Progenitor cell of endocrine pancreas (in vitro differentiated cells): ENCODE data around the gene AQP5. TPM values are rescaled to one million over a fixed set of nuclear protein-coding genes. Genes with fewer than 3 reads are reported as not detected.

Source experiments
- DNase-seq: peaks from one replicate; pipeline ENCODE4 v3.0.0; 2021; ENCODE audit warnings: low spot score; ENCODE audit not compliant: unreplicated experiment
- H3K27ac Mint-ChIP-seq: 2 replicates; pipeline ENCODE4 v1.8.0; 2021; ENCODE audit warnings: mild to moderate bottlenecking, moderate library complexity, mixed read lengths
- H3K27me3 Mint-ChIP-seq: 2 replicates; pipeline ENCODE4 v1.8.0; 2021; ENCODE audit warnings: mixed read lengths
- H3K36me3 Mint-ChIP-seq: 2 replicates; pipeline ENCODE4 v1.8.0; 2022; ENCODE audit warnings: mixed read lengths; ENCODE audit not compliant: insufficient read depth
- H3K4me1 Mint-ChIP-seq: 2 replicates; pipeline ENCODE4 v1.8.0; 2021; ENCODE audit warnings: low read depth, mixed read lengths
- H3K4me3 Mint-ChIP-seq: 2 replicates; pipeline ENCODE4 v1.8.0; 2021; ENCODE audit warnings: low read depth, mild to moderate bottlenecking, moderate library complexity, mixed read lengths
- H3K9me3 Mint-ChIP-seq: 2 replicates; pipeline ENCODE4 v1.8.0; 2021; ENCODE audit warnings: low read depth, mixed read lengths
- CTCF ChIP-seq: fragments of 200-600 bp; sonication (generic); IDR thresholded peaks from one replicate; pipeline ENCODE4 v1.5.0; 2021; ENCODE audit warnings: antibody characterized with exemption, mild to moderate bottlenecking; ENCODE audit not compliant: unreplicated experiment
- long read RNA-seq: library from polyadenylated mRNA; unstranded; transcript quantifications from one replicate; pipeline ENCODE4 v2.0.0, GENCODE V29; 2020
- total RNA-seq: library from RNA; stranded (reverse); gene quantifications from 2 replicates; pipeline ENCODE4 v1.2.1, GENCODE V29; 2021

AQP5 gene
- total RNA-seq: 1.8 and 2.0 TPM in 2 replicates
- long read RNA-seq: 0 reads

- no peak for TF ChIP-seq CTCF
- Mint-ChIP-seq H3K36me3 (no peaks in the 10 kb centered on the region), H3K4me3 (peak within 1 kb of the TSS; percentile 45), H3K27me3 (peaks cover 75% of the 10 kb centered on the region), H3K9me3 (no peaks in the 10 kb centered on the region), H3K4me1 (peaks cover 10% of the 10 kb centered on the region), H3K27ac (no peak within 1 kb of the TSS)
- no peak for DNase-seq
Measured at GRCh38 chr12:49961111-49961922, at the start of gene AQP5. TSS of gene AQP5 (plus strand) at chr12:49961872. CDS start at chr12:49962018, 146 bp downstream.

- TF ChIP-seq CTCF: no peak
- H3K4me1 Mint-ChIP-seq: peaks cover 3% of the 10 kb centered on the region
Measured at GRCh38 chr12:49912345-49913255, 49.1 kb upstream of the AQP5 start.

GRCh38 chr12:49916129-49916919 is 45.3 kb upstream of the AQP5 start:
- no peaks in the 10 kb centered on the region for H3K36me3 Mint-ChIP-seq
- no peak overlapping the region for H3K27ac Mint-ChIP-seq
- peaks cover 3% of the 10 kb centered on the region for H3K4me1 Mint-ChIP-seq
- no peak overlapping the region for H3K4me3 Mint-ChIP-seq
- peaks cover 16% of the 10 kb centered on the region for H3K27me3 Mint-ChIP-seq
- no peak for TF ChIP-seq CTCF
- DNase-seq: no peak
- H3K9me3 Mint-ChIP-seq: no peaks in the 10 kb centered on the region

More at GRCh38 chr12:49912345-49913255, 49.1 kb upstream of the AQP5 start:
- H3K9me3 Mint-ChIP-seq: no peaks in the 10 kb centered on the region
- no peak overlapping the region for H3K4me3 Mint-ChIP-seq
- DNase-seq: no peak
- H3K27me3 Mint-ChIP-seq: peaks cover 29% of the 10 kb centered on the region
- no peak overlapping the region for H3K27ac Mint-ChIP-seq
- H3K36me3 Mint-ChIP-seq: no peaks in the 10 kb centered on the region

GRCh38 chr12:49917166-49917787 is 44.4 kb upstream of the AQP5 start:
- Mint-ChIP-seq H3K9me3 (no peaks in the 10 kb centered on the region), H3K4me1 (peaks cover 3% of the 10 kb centered on the region), H3K27me3 (peaks cover 16% of the 10 kb centered on the region), H3K27ac (no peak overlapping the region), H3K4me3 (no peak overlapping the region), H3K36me3 (no peaks in the 10 kb centered on the region)
- no peak for TF ChIP-seq CTCF
- DNase-seq: no peak
